ENCODE data around the gene GALNTL6. TPM values are rescaled to one million over a fixed set of nuclear protein-coding genes. Genes with fewer than 3 reads are reported as not detected.

GALNTL6 gene
- total RNA-seq, 1 experiment from 2014 or later: not detected

DNA sequence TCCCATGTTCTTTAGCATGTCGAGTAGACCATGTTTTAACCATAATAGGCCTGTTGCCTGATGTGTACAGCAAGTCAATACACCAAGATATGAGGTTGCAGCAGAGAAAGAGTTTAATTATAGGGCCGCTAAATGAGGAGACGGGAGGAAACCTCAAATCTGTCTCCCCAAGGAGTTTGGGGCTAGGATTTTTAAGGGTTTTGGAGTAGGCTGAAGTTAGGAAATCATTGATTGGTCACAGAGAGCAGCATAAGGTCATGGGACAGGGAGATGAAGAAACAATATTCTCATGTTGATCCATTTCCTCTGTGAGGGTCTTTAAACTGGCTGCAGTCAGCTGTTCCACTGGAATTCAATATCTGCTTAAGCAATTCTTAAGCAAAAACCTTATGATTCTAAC, 1195.2 kb downstream of the GALNTL6 start:
- Histone ChIP-seq H3K56ac (ENCODE audit: insufficient read length, low read depth, low read length) (no peak overlapping the region), H3K27me3 (ENCODE audit: insufficient read depth, low read length) (no peaks in the 10 kb centered on the region), H2BK20ac (ENCODE audit: low read depth, low read length, poor library complexity, severe bottlenecking) (no peak overlapping the region), H2BK5ac (ENCODE audit: insufficient read length, low read length) (no peak overlapping the region), H4K20me1 (ENCODE audit: control insufficient read depth, insufficient read depth, insufficient read length) (no peaks in the 10 kb centered on the region), H2AFZ (ENCODE audit: low read length) (no peak overlapping the region), H3K79me2 (ENCODE audit: insufficient read depth, low read length) (no peaks in the 10 kb centered on the region), H4K91ac (ENCODE audit: insufficient read length, low read depth, low read length) (no peak overlapping the region), H4K8ac (replicated peaks; ENCODE audit: insufficient read length, low read depth, low read length) (no peak overlapping the region), H2BK15ac (ENCODE audit: low read depth, low read length) (no peak overlapping the region), H3K23me2 (ENCODE audit: insufficient read length, low read depth, low read length, poor library complexity, severe bottlenecking) (no peaks in the 10 kb centered on the region), H3K4me2 (ENCODE audit: insufficient read depth, insufficient read length, low read length) (no peak overlapping the region), H3K18ac (ENCODE audit: insufficient read length, low read depth, low read length) (no peak overlapping the region), H3K79me1 (ENCODE audit: insufficient read depth, low read depth, low read length, poor library complexity, severe bottlenecking) (no peaks in the 10 kb centered on the region), H3K9me3 (ENCODE audit: control insufficient read depth, low read depth, low read length) (no peaks in the 10 kb centered on the region), H2BK120ac (ENCODE audit: low read depth, low read length, poor library complexity, severe bottlenecking) (no peak overlapping the region), H4K5ac (ENCODE audit: insufficient read length, low read depth, low read length) (no peak overlapping the region), H2BK12ac (ENCODE audit: insufficient read length, low read depth, low read length) (no peak overlapping the region), H3K23ac (ENCODE audit: insufficient read length, low read depth, low read length) (no peak overlapping the region), H3T11ph (ENCODE audit: low read length) (no peak overlapping the region), H3K4ac (ENCODE audit: low read depth, low read length) (no peak overlapping the region), H3K9ac (ENCODE audit: extremely low read depth, insufficient read length, low read length) (no peak overlapping the region), H3K14ac (ENCODE audit: insufficient read depth, low read length) (no peak overlapping the region), H3K4me1 (ENCODE audit: insufficient read depth, low read length) (no peaks in the 10 kb centered on the region), H2AK5ac (ENCODE audit: insufficient read length, low read length) (no peak overlapping the region), H3K27ac (ENCODE audit: insufficient read length, low read depth, low read length) (no peak overlapping the region)
- H3K4me3 Mint-ChIP-seq: no peak overlapping the region
- WGBS (ENCODE audit: extremely low coverage, insufficient read length, low lambda C conversion rate): no CpG with 5 or more reads among the region's 3 CpGs
- H3K4me1 Mint-ChIP-seq: peaks cover 4 to 8% of the 10 kb centered on the region in 2 experiments; a peak in 3 of 4 replicates
- H3K27me3 Mint-ChIP-seq (ENCODE audit: low read depth): no peaks in the 10 kb centered on the region
- 0 out of 5 replicates have a peak, but pooled peaks cover 0 to 2% of the 10 kb centered on the region in 2 experiments for H3K9me3 Mint-ChIP-seq
- H3K27ac Mint-ChIP-seq: no peak overlapping the region
- TF ChIP-seq, protein P1, sequence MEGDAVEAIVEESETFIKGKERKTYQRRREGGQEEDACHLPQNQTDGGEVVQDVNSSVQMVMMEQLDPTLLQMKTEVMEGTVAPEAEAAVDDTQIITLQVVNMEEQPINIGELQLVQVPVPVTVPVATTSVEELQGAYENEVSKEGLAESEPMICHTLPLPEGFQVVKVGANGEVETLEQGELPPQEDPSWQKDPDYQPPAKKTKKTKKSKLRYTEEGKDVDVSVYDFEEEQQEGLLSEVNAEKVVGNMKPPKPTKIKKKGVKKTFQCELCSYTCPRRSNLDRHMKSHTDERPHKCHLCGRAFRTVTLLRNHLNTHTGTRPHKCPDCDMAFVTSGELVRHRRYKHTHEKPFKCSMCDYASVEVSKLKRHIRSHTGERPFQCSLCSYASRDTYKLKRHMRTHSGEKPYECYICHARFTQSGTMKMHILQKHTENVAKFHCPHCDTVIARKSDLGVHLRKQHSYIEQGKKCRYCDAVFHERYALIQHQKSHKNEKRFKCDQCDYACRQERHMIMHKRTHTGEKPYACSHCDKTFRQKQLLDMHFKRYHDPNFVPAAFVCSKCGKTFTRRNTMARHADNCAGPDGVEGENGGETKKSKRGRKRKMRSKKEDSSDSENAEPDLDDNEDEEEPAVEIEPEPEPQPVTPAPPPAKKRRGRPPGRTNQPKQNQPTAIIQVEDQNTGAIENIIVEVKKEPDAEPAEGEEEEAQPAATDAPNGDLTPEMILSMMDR (conservative IDR thresholded peaks at IDR 0.05): no peak
- H3K36me3 Mint-ChIP-seq (ENCODE audit: insufficient read depth in 1 of 3, low read depth in 3 of 3): no peaks in the 10 kb centered on the region
- no peak for DNase-seq
